C4-2B (cell line): Measurements from ENCODE around the gene CLEC16A.

Experiments used
- H3K27ac ChIP-seq: fragments of 450-650 bp; 2 replicates; pipeline ENCODE4 v1.5.1; 2017
- ZFX ChIP-seq: fragments of 450-650 bp; IDR thresholded peaks from 2 replicates; pipeline ENCODE4 v1.6.1; 2017
- TF ChIP-seq, protein P1 (sequence below): fragments of 450-650 bp; conservative IDR thresholded peaks from 2 replicates; pipeline ENCODE4 v1.5.1; 2017; ENCODE audit warnings: mild to moderate bottlenecking

The CLEC16A gene

DNA sequence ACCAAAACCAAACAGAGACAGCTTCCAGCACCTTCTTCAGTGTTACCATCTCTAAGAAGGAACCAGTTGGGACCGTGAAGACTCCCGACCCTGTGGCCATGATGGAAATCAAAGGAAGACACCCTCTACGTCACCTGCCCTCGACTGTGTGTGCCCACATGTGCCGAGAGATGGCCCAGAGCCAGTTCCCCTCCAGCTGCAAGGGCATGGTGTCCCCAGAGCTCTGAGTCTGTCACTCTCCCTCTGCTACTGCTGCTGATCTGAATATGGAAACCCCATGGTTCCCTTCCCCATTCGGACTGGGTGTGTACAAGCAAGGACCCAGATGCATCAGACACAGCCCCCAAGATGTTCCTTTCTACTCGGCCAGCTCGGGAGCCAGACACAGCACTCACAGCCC, 235.2 kb downstream of the CLEC16A start:
- H3K27ac ChIP-seq, result no peak overlapping the region
- TF ChIP-seq, protein P1, sequence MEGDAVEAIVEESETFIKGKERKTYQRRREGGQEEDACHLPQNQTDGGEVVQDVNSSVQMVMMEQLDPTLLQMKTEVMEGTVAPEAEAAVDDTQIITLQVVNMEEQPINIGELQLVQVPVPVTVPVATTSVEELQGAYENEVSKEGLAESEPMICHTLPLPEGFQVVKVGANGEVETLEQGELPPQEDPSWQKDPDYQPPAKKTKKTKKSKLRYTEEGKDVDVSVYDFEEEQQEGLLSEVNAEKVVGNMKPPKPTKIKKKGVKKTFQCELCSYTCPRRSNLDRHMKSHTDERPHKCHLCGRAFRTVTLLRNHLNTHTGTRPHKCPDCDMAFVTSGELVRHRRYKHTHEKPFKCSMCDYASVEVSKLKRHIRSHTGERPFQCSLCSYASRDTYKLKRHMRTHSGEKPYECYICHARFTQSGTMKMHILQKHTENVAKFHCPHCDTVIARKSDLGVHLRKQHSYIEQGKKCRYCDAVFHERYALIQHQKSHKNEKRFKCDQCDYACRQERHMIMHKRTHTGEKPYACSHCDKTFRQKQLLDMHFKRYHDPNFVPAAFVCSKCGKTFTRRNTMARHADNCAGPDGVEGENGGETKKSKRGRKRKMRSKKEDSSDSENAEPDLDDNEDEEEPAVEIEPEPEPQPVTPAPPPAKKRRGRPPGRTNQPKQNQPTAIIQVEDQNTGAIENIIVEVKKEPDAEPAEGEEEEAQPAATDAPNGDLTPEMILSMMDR, result no peak
- TF ChIP-seq ZFX, result no peak

DNA sequence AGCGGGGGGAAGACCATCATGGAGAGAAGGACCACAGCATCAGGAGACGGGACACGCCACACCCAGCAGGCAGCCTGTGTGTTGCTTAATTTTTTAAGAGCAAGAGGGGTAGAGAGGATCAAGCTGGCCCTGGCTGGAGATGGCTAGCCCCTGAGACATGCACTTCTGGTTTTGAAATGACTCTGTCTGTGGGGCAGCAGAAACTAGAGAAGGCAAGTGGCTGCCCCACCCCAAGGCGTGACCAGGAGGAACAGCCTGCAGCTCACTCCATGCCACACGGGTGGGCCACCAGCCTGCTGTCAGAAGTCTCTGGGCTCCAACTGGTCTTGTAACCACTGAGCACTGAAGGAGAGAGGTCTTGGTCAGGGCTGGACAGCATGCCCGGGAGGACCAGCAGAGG, 236.1 kb downstream of the CLEC16A start:
- no peak for TF ChIP-seq ZFX
- TF ChIP-seq, protein P1, result no peak
- H3K27ac ChIP-seq, result no peak overlapping the region

DNA sequence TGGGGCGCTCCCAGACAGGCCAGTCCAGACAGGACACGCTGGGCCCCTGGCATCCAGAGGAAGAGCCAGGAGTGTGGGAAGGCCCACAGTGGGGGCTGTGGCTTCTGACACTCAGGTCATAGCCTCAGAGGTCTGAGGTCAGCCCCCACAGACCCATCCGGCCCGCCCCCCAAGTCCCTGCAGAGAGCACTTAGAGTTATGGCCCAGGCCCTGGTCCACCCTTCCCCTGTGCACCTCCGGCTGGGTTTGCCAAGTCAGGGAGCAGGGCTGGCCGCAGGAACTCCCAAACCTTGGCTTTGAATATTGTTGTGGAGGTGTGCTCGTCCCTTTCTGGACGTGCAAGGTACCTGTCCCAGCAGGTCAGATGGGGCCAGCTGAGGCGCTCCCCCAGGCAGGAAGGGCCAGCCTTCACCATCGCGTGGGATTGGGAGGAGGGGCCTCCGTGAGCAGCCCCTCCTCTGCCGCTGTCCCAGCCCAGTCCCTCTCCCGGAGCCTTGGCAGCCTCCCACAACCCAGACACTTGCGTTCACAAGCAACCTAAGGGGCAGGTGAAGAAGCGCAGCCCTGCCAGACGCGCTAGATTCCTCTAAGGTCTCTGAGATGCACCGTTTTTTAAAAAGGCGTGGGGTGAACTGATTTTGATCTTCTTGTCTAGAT, 237.0 kb downstream of the CLEC16A start:
- no peak overlapping the region for H3K27ac ChIP-seq
- TF ChIP-seq ZFX, result no peak
- TF ChIP-seq, protein P1, result no peak

- H3K27ac ChIP-seq, result no peak overlapping the region
- TF ChIP-seq, protein P1, result no peak
- TF ChIP-seq ZFX, result no peak
Observed at GRCh38 chr16:11181899-11182279, 237.5 kb downstream of the CLEC16A start.

DNA sequence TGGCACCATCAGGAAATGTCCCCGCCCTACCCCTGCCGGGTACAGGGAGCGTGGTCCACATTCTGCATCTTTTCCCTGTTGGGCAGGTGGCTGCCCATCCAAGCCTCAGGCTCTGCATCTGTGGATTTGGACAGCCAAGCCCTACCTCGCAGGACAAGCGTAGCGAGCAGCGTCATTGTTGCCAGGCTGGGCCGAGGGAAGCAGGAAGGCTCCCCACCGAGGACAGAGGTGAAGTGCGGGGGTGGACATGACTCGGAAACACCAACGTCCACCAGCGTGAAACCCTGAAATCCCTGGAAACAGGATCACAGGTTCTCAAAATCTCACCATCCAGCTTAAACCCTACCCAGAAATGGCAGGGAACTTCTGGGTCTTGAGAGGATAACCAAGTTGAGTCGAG, 238.0 kb downstream of the CLEC16A start:
- TF ChIP-seq, protein P1, result no peak
- TF ChIP-seq ZFX, result no peak
- no peak overlapping the region for H3K27ac ChIP-seq

DNA sequence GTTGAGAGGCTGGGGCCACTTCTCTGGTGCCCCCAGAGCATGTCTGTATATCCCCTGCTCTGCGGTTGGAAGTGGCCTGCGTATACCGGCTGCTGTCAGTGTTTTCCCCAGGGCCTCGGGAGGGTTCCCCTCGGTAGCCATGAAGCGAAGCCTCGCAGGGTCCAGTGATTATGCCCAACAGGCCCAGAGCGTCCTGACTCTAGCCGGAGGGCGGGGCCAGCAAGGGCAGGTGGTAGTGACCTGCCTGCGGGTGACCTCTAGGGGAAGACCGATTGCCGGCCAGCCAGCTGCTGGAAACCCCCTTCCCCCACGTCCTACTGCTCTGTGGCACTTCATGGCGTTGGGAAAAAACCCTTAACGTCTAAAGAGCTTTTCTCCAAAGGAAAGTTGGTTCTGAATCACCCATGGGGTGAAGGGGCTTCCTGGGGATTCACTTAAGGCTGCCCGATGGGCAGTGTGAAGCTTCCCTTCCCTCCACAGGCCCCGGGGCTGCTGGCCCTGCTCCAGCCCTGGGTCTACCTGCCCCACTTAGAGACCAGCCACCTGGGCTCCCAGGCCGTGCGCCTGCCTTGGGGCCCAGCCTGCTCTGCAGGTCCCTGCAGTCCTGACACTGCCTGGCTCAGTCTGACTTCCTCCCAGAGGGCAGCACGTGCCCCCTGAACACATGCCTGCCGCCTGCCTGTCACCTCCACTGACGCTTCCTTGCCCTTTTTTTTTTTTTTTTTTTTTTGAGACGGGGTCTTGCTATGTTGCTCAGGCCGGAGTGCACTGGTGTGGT, 238.9 kb downstream of the CLEC16A start:
- TF ChIP-seq, protein P1, result no peak
- TF ChIP-seq ZFX, result no peak
- H3K27ac ChIP-seq, result no peak overlapping the region

GRCh38 chr16:11183951-11184350, 239.6 kb downstream of the CLEC16A start:
- no peak for TF ChIP-seq ZFX
- TF ChIP-seq, protein P1, result no peak
- H3K27ac ChIP-seq, result no peak overlapping the region
